Measurements from ENCODE around the gene RNASE8.
A peak's percentile ranks its signal among the peaks of the same experiment; 100 is the strongest.

The RNASE8 gene

GRCh38 chr14:21022686-21023085 is 34.9 kb upstream of the RNASE8 start:
- no peaks in the 10 kb centered on the region for H3K9me3 ChIP-seq (ENCODE audit: control insufficient read depth, insufficient read depth, low read length)
- no peaks in the 10 kb centered on the region for H3K79me2 ChIP-seq (ENCODE audit: control insufficient read depth, low read length)
- H3K4me3 ChIP-seq (ENCODE audit: low read length), result no peak overlapping the region
- no peaks in the 10 kb centered on the region for H3K4me1 ChIP-seq (ENCODE audit: control insufficient read depth, low read length)
- no peak overlapping the region for H3K27ac ChIP-seq (ENCODE audit: low read depth, low read length)
- no peaks in the 10 kb centered on the region for H3K36me3 ChIP-seq (ENCODE audit: control insufficient read depth, low read length)
- no peak overlapping the region for H3K4me2 ChIP-seq (ENCODE audit: low read length)
- H3K27me3 ChIP-seq (ENCODE audit: control insufficient read depth, low read length), result peaks cover 47% of the 10 kb centered on the region
- H3F3A ChIP-seq (ENCODE audit: control insufficient read depth, insufficient read depth), result no peaks in the 10 kb centered on the region
- no peaks in the 10 kb centered on the region for H4K20me1 ChIP-seq (ENCODE audit: control insufficient read depth, insufficient read depth, low read depth, low read length)
- TF ChIP-seq, protein P1, sequence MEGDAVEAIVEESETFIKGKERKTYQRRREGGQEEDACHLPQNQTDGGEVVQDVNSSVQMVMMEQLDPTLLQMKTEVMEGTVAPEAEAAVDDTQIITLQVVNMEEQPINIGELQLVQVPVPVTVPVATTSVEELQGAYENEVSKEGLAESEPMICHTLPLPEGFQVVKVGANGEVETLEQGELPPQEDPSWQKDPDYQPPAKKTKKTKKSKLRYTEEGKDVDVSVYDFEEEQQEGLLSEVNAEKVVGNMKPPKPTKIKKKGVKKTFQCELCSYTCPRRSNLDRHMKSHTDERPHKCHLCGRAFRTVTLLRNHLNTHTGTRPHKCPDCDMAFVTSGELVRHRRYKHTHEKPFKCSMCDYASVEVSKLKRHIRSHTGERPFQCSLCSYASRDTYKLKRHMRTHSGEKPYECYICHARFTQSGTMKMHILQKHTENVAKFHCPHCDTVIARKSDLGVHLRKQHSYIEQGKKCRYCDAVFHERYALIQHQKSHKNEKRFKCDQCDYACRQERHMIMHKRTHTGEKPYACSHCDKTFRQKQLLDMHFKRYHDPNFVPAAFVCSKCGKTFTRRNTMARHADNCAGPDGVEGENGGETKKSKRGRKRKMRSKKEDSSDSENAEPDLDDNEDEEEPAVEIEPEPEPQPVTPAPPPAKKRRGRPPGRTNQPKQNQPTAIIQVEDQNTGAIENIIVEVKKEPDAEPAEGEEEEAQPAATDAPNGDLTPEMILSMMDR (IDR thresholded peaks at IDR 0.05; ENCODE audit: low read depth, low read length, poor library complexity, severe bottlenecking), result no peak
- no peak for TF ChIP-seq EZH2phosphoT487 (IDR thresholded peaks at IDR 0.05; ENCODE audit: borderline replicate concordance, low read length)
- H3K9me2 ChIP-seq (replicated peaks; ENCODE audit: control insufficient read depth, low read length), result no peaks in the 10 kb centered on the region

GRCh38 chr14:21023174-21023573 is 34.4 kb upstream of the RNASE8 start:
- Histone ChIP-seq H3K79me2 (ENCODE audit: control insufficient read depth, low read length) (no peaks in the 10 kb centered on the region), H3K4me2 (ENCODE audit: low read length) (no peak overlapping the region), H3F3A (ENCODE audit: control insufficient read depth, insufficient read depth) (no peaks in the 10 kb centered on the region), H3K36me3 (ENCODE audit: control insufficient read depth, low read length) (no peaks in the 10 kb centered on the region), H3K4me1 (ENCODE audit: control insufficient read depth, low read length) (no peaks in the 10 kb centered on the region), H4K20me1 (ENCODE audit: control insufficient read depth, insufficient read depth, low read depth, low read length) (no peaks in the 10 kb centered on the region), H3K27ac (ENCODE audit: low read depth, low read length) (no peak overlapping the region), H3K9me2 (replicated peaks; ENCODE audit: control insufficient read depth, low read length) (no peaks in the 10 kb centered on the region), H3K9me3 (ENCODE audit: control insufficient read depth, insufficient read depth, low read length) (no peaks in the 10 kb centered on the region), H3K27me3 (ENCODE audit: control insufficient read depth, low read length) (peaks cover 47% of the 10 kb centered on the region), H3K4me3 (ENCODE audit: low read length) (no peak overlapping the region)
- TF ChIP-seq, protein P1 (IDR thresholded peaks at IDR 0.05; ENCODE audit: low read depth, low read length, poor library complexity, severe bottlenecking), result no peak
- TF ChIP-seq EZH2phosphoT487 (IDR thresholded peaks at IDR 0.05; ENCODE audit: borderline replicate concordance, low read length), result no peak

- H3K79me2 ChIP-seq (ENCODE audit: control insufficient read depth, low read length), result no peaks in the 10 kb centered on the region
- H3K9me3 ChIP-seq (ENCODE audit: control insufficient read depth, insufficient read depth, low read length), result no peaks in the 10 kb centered on the region
- H3K4me2 ChIP-seq (ENCODE audit: low read length), result no peak overlapping the region
- no peaks in the 10 kb centered on the region for H3K9me2 ChIP-seq (replicated peaks; ENCODE audit: control insufficient read depth, low read length)
- H3K27me3 ChIP-seq (ENCODE audit: control insufficient read depth, low read length), result peaks cover 45% of the 10 kb centered on the region
- TF ChIP-seq EZH2phosphoT487 (IDR thresholded peaks at IDR 0.05; ENCODE audit: borderline replicate concordance, low read length), result no peak
- H3K4me3 ChIP-seq (ENCODE audit: low read length), result no peak overlapping the region
- no peaks in the 10 kb centered on the region for H3K36me3 ChIP-seq (ENCODE audit: control insufficient read depth, low read length)
- H4K20me1 ChIP-seq (ENCODE audit: control insufficient read depth, insufficient read depth, low read depth, low read length), result no peaks in the 10 kb centered on the region
- H3F3A ChIP-seq (ENCODE audit: control insufficient read depth, insufficient read depth), result no peaks in the 10 kb centered on the region
- H3K27ac ChIP-seq (ENCODE audit: low read depth, low read length), result no peak overlapping the region
- H3K4me1 ChIP-seq (ENCODE audit: control insufficient read depth, low read length), result no peaks in the 10 kb centered on the region
These were observed 33.6 kb upstream of the RNASE8 start for GRCh38 chr14:21023817-21024584.

GRCh38 chr14:21024585-21025370 is 32.8 kb upstream of the RNASE8 start, which contains the start of gene NDRG2:
Gene NDRG2, minus strand, starts transcription at chr14:21025061. Its CDS starts 1,746 bp downstream, at chr14:21023315.
- no peak for TF ChIP-seq EZH2phosphoT487 (IDR thresholded peaks at IDR 0.05; ENCODE audit: borderline replicate concordance, low read length)
- TF ChIP-seq, protein P1 (IDR thresholded peaks at IDR 0.05; ENCODE audit: low read depth, low read length, poor library complexity, severe bottlenecking), result no peak
- H4K20me1 ChIP-seq (ENCODE audit: control insufficient read depth, insufficient read depth, low read depth, low read length), result no peaks in the 10 kb centered on the region
- H3K9me3 ChIP-seq (ENCODE audit: control insufficient read depth, insufficient read depth, low read length), result no peaks in the 10 kb centered on the region
- H3F3A ChIP-seq (ENCODE audit: control insufficient read depth, insufficient read depth), result no peaks in the 10 kb centered on the region
- H3K9me2 ChIP-seq (replicated peaks; ENCODE audit: control insufficient read depth, low read length), result no peaks in the 10 kb centered on the region
- H3K4me2 ChIP-seq (ENCODE audit: low read length), result peak within 1 kb of the TSS; percentile 24; the same call in 1 of the 2 replicates
- no peaks in the 10 kb centered on the region for H3K4me1 ChIP-seq (ENCODE audit: control insufficient read depth, low read length)
- no peak within 1 kb of the TSS for H3K4me3 ChIP-seq (ENCODE audit: low read length)
- H3K79me2 ChIP-seq (ENCODE audit: control insufficient read depth, low read length), result no peaks in the 10 kb centered on the region
- no peak within 1 kb of the TSS for H3K27ac ChIP-seq (ENCODE audit: low read depth, low read length)
- H3K27me3 ChIP-seq (ENCODE audit: control insufficient read depth, low read length), result peaks cover 45% of the 10 kb centered on the region
- H3K36me3 ChIP-seq (ENCODE audit: control insufficient read depth, low read length), result no peaks in the 10 kb centered on the region

Data from DOHH2 (cell line).